OCI-LY1 (cell line): Measurements from ENCODE around the gene RAB3GAP2.

ENCODE experiments used
- EZH2 ChIP-seq: fragments of 200-600 bp; sonication (generic), shearing (Covaris generic); IDR thresholded peaks from 2 replicates; pipeline ENCODE4 v1.8.0; 2017; ENCODE audit warnings: borderline replicate concordance, mixed run types, mild to moderate bottlenecking, antibody characterized with exemption, low read length, moderate library complexity, mixed read lengths
- TF ChIP-seq, protein P1 (sequence below): fragments of 200-600 bp; sonication (generic), shearing (Covaris generic); IDR thresholded peaks from 2 replicates; pipeline ENCODE4 v1.5.1; 2017; ENCODE audit warnings: mild to moderate bottlenecking, antibody characterized with exemption, low read length, moderate library complexity, mixed read lengths

DNA sequence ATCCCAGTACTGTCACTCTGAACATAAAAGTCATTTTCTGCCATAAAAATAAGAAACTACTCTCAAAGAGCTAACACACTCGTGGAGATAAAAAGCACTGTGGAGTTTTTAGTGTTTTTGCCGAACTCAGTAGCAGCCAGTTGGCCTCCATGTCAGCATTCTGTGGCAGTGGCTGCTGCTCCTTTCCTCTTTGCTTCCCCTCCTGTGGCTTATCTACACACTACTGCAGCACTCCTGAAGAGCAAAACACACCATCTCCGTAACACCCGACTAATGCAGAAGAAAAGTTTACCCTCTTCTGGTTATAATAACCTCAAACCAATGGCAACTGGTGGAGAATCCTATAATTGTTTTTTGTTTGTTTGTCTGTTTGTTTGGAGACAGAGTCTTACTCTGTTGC is 44.9 kb downstream of the RAB3GAP2 start:
- TF ChIP-seq, protein P1, sequence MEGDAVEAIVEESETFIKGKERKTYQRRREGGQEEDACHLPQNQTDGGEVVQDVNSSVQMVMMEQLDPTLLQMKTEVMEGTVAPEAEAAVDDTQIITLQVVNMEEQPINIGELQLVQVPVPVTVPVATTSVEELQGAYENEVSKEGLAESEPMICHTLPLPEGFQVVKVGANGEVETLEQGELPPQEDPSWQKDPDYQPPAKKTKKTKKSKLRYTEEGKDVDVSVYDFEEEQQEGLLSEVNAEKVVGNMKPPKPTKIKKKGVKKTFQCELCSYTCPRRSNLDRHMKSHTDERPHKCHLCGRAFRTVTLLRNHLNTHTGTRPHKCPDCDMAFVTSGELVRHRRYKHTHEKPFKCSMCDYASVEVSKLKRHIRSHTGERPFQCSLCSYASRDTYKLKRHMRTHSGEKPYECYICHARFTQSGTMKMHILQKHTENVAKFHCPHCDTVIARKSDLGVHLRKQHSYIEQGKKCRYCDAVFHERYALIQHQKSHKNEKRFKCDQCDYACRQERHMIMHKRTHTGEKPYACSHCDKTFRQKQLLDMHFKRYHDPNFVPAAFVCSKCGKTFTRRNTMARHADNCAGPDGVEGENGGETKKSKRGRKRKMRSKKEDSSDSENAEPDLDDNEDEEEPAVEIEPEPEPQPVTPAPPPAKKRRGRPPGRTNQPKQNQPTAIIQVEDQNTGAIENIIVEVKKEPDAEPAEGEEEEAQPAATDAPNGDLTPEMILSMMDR: no peak
- TF ChIP-seq EZH2: no peak
